Activated T-helper 1 cell treated with anti-CD3 and anti-CD28 coated beads, Interleukin-12 subunit alpha, Interleukin-12 subunit beta, Interleukin-2, Interleukin-4 antibody, amounts not matched to agents 30 ng/mL and 10 ng/mL and 1 ng/mL, durations not matched to agents 14 hours and 24 hours and 36 hours (primary cell): ENCODE measurements around the gene ACAA2. TPM values are rescaled to one million over a fixed set of nuclear protein-coding genes. Genes with fewer than 3 reads are reported as not detected.

Source experiments
- DNase-seq: peaks from one replicate; pipeline ENCODE4 v3.0.0; 2021; ENCODE audit warnings: low spot score
- H3K27ac Mint-ChIP-seq: one replicate; pipeline ENCODE4 v1.8.0; 2021; ENCODE audit warnings: mild to moderate bottlenecking, mixed read lengths
- H3K27me3 Mint-ChIP-seq: one replicate; pipeline ENCODE4 v1.8.0; 2022; ENCODE audit warnings: mild to moderate bottlenecking, moderate library complexity, mixed read lengths; ENCODE audit not compliant: insufficient read depth
- H3K36me3 Mint-ChIP-seq: one replicate; pipeline ENCODE4 v1.8.0; 2021; ENCODE audit warnings: low read depth, mixed read lengths
- H3K4me1 Mint-ChIP-seq: one replicate; pipeline ENCODE4 v1.8.0; 2021; ENCODE audit warnings: low read depth, mixed read lengths
- H3K4me3 Mint-ChIP-seq: one replicate; pipeline ENCODE4 v1.8.0; 2021; ENCODE audit warnings: mild to moderate bottlenecking, moderate library complexity, mixed read lengths
- H3K9me3 Mint-ChIP-seq: one replicate; pipeline ENCODE4 v1.8.0; 2021; ENCODE audit warnings: mixed read lengths
- intact Hi-C: fragments of 100-400 bp; cut with micrococcal nuclease; formaldehyde crosslinking; loops from one replicate; pipeline ENCODE4 v1.15.1; 2024
- total RNA-seq: library from RNA; stranded (reverse); gene quantifications from 2 replicates; pipeline ENCODE4 v1.2.3, GENCODE V29; 2022

Gene ACAA2
- total RNA-seq, 1 donor from 2014 or later, result 74.3 TPM

- Mint-ChIP-seq H3K27ac (no peak overlapping the region), H3K4me3 (no peak overlapping the region), H3K9me3 (no peaks in the 10 kb centered on the region), H3K36me3 (no peaks in the 10 kb centered on the region), H3K27me3 (peaks cover 9% of the 10 kb centered on the region), H3K4me1 (no peaks in the 10 kb centered on the region)
- intact Hi-C loops, result loop anchor here (10.0 kb wide), 1 partner anchor 217 kb away; no protein-coding TSS in a partner anchor
- DNase-seq, result no peak
Measured at GRCh38 chr18:49851624-49852023, 38.3 kb upstream of the ACAA2 start.

DNA sequence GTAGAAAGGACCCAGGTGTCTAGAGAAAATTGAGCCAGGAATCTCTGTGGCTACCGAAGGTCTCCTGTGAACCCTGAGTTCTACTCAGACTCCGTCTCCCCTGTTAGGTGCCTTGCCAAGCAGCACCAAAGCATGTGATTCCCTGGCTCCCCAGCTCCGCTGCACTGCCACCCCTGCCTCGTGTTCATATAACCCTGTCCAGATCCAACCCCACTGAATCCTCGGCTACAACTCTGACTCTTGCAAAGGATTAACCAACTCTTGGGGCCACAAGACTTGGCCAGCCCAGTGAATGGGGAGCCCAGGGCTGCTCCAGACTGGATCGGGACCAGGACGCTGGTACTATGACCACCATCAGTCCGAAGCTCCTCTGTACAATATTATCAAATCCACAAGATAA is 37.3 kb upstream of the ACAA2 start:
- Mint-ChIP-seq H3K27me3 (peaks cover 9% of the 10 kb centered on the region), H3K36me3 (no peaks in the 10 kb centered on the region)
- intact Hi-C loops, result loop anchor here (10.0 kb wide), 1 partner anchor 216 kb away; no protein-coding TSS in a partner anchor

DNA sequence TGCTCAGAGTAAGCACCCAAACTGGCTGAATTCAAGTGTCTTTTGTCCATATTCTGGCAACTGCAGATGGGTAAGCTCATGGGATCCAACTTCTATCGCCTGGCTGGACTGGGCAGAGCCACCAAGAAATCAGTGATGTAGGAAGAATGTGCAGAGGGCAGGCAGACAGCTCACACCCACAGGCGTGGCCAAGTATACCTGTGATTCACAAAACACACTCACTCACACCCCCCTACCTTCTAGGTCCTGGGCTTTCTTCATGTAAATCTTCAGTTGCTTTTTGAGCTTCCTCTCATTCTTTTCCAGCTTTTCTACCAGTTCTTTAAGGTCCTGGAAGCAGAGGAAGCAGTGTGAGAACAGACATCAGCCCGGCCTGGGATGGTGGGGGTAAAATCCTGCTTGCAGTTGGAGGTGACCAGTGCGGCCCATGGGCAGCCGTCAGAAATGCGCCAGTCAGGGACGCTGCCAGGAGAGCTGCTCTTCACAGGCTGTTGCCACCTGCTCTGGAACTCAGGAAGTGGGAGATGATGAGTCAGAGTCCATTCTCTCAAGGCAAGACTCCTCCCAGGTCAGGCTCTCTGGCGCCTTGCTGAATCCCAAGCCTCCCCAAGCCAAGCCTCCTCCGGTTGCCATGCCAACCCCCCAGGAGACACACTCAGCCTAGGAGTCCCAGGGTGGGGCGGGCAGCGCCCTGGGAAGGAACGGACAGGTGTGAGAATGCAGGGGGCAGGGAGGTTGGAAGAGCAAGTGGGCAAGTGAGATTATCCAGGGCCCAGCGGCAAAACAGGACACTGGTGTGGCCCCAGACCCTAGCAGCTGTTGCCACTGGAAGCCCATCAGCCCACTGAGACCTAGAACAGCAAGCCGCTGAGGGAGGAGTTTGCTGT is 36.2 kb upstream of the ACAA2 start:
- no peaks in the 10 kb centered on the region for H3K36me3 Mint-ChIP-seq
- intact Hi-C loops, result loop anchor here (10.0 kb wide), 1 partner anchor 215 kb away; no protein-coding TSS in a partner anchor

More for the DNA sequence above, 37.3 kb upstream of the ACAA2 start:
- DNase-seq, result no peak
- no peak overlapping the region for H3K4me3 Mint-ChIP-seq
- no peak overlapping the region for H3K27ac Mint-ChIP-seq
- H3K9me3 Mint-ChIP-seq, result no peaks in the 10 kb centered on the region
- no peaks in the 10 kb centered on the region for H3K4me1 Mint-ChIP-seq

GRCh38 chr18:49848115-49848514 is 34.8 kb upstream of the ACAA2 start:
- peaks cover 9% of the 10 kb centered on the region for H3K27me3 Mint-ChIP-seq
- H3K4me3 Mint-ChIP-seq, result no peak overlapping the region
- no peaks in the 10 kb centered on the region for H3K9me3 Mint-ChIP-seq
- no peak for DNase-seq
- H3K27ac Mint-ChIP-seq, result no peak overlapping the region
- H3K4me1 Mint-ChIP-seq, result no peaks in the 10 kb centered on the region
- intact Hi-C loops, result no loop called here
- H3K36me3 Mint-ChIP-seq, result no peaks in the 10 kb centered on the region

More for the DNA sequence above, 36.2 kb upstream of the ACAA2 start:
- Mint-ChIP-seq H3K27ac (no peak overlapping the region), H3K9me3 (no peaks in the 10 kb centered on the region), H3K4me1 (no peaks in the 10 kb centered on the region), H3K27me3 (peaks cover 9% of the 10 kb centered on the region), H3K4me3 (no peak overlapping the region)
- no peak for DNase-seq

- no peaks in the 10 kb centered on the region for H3K9me3 Mint-ChIP-seq
- intact Hi-C loops, result no loop called here
- no peaks in the 10 kb centered on the region for H3K36me3 Mint-ChIP-seq
- DNase-seq, result no peak
- no peaks in the 10 kb centered on the region for H3K4me1 Mint-ChIP-seq
- peaks cover 9% of the 10 kb centered on the region for H3K27me3 Mint-ChIP-seq
- H3K4me3 Mint-ChIP-seq, result no peak overlapping the region
- no peak overlapping the region for H3K27ac Mint-ChIP-seq
Measured at GRCh38 chr18:49847524-49847923, 34.2 kb upstream of the ACAA2 start.

GRCh38 chr18:49846718-49847470 is 33.6 kb upstream of the ACAA2 start:
- Mint-ChIP-seq H3K27ac (no peak overlapping the region), H3K36me3 (no peaks in the 10 kb centered on the region), H3K4me3 (no peak overlapping the region), H3K4me1 (no peaks in the 10 kb centered on the region), H3K27me3 (peaks cover 9% of the 10 kb centered on the region), H3K9me3 (no peaks in the 10 kb centered on the region)
- intact Hi-C loops, result no loop called here
- DNase-seq, result no peak

DNA sequence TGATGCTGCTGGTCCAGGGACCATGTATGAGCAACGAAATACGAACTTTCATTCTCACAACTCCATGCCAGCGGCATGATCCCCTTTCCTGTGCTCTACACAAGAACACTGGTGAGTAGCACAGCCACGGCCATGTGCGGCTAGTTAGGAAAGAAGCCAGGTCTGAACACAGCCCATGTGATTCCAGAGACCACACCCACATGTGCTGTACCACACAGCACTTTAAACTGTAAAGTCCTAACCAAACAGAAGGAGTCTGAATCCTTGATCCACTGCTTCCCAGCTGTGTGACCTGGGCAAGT is 33.0 kb upstream of the ACAA2 start:
- H3K4me1 Mint-ChIP-seq, result no peaks in the 10 kb centered on the region
- no peak for DNase-seq
- no peak overlapping the region for H3K4me3 Mint-ChIP-seq
- peaks cover 9% of the 10 kb centered on the region for H3K27me3 Mint-ChIP-seq
- H3K27ac Mint-ChIP-seq, result no peak overlapping the region
- H3K9me3 Mint-ChIP-seq, result no peaks in the 10 kb centered on the region
- intact Hi-C loops, result no loop called here
- H3K36me3 Mint-ChIP-seq, result no peaks in the 10 kb centered on the region

DNA sequence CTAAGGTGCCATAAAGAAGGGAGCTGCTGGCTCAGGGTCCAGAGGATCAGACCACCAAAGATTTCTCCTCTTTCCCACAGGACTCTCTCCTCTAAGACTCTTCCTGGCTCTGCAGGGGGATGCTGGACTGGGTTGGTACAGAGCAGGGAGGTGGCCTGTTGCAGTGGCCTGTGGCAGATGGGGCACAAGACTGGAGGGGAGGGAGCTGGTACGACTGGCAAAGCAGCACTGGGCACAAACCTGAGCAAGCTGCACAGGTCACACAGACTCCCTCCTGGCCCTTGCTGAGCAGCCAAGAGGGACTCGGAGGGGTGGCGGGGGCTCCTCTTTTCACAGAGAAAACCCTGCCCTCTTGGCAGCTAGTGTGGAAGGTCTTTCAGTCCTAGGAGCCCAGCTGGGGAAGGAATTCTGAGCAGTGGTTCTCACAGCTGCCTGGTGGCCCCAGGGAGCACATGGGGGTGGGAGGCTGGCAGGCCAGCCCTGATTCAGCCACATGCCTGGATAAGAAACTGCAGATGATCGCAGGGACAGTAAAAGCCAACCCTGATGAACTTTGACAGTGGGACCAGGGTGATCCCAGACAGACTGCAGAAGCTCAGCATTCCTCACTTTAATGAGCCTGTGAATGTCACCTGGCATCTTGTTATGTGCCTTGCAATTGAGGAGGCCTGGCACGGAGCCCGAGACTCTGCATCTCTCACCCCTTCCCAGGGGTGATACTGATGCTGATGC is 32.5 kb upstream of the ACAA2 start:
- H3K4me1 Mint-ChIP-seq, result no peaks in the 10 kb centered on the region
- no peak for DNase-seq
- H3K9me3 Mint-ChIP-seq, result no peaks in the 10 kb centered on the region
- no peak overlapping the region for H3K4me3 Mint-ChIP-seq
- H3K27ac Mint-ChIP-seq, result no peak overlapping the region
- intact Hi-C loops, result no loop called here
- no peaks in the 10 kb centered on the region for H3K36me3 Mint-ChIP-seq
- peaks cover 9% of the 10 kb centered on the region for H3K27me3 Mint-ChIP-seq

GRCh38 chr18:49844903-49845302 is 31.6 kb upstream of the ACAA2 start:
- no peaks in the 10 kb centered on the region for H3K9me3 Mint-ChIP-seq
- peaks cover 9% of the 10 kb centered on the region for H3K27me3 Mint-ChIP-seq
- no peaks in the 10 kb centered on the region for H3K36me3 Mint-ChIP-seq
- DNase-seq, result no peak
- H3K27ac Mint-ChIP-seq, result no peak overlapping the region
- intact Hi-C loops, result no loop called here
- no peaks in the 10 kb centered on the region for H3K4me1 Mint-ChIP-seq
- no peak overlapping the region for H3K4me3 Mint-ChIP-seq

DNA sequence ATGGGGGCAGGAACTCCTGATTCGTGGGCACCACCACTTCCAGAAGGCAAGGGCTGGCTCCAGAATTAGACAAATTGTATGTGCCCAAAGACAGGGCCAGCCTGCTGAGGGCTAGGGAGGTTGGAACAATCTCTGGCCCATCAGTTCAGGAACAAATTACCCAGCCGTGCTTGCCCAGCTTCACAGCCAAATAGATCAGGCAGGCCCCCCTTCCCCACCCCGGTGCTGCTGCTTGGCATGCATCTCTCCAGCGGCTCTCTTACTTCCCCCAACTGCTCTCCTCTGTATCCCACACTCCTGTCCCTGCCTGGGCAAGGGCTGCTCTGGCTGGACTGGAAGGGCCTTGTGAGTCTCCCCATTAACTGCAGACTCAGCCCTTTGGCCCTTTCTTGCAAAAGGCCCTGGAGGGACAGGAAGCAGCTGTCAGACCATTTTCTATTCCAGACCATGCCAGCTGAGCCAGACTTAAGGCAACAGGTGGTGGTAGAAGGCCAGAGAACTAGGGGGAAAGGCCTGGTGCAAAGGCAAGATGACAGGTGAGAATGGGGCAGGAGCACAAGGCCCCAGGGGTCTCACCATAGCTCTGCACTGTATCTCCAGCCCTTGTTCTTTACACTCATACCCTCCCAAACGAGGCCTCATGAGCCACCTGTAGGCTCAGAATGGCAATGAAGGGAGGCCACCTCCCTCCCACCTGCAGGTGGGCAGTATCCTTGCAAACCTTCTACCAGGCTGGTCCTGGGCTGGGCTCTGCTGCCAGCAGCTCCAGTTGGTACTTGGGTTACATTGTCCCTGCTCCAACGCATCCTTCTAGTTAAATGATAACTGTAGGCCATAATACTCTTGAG is 30.7 kb upstream of the ACAA2 start:
- intact Hi-C loops, result no loop called here
- no peaks in the 10 kb centered on the region for H3K4me1 Mint-ChIP-seq
- peaks cover 9% of the 10 kb centered on the region for H3K27me3 Mint-ChIP-seq
- H3K36me3 Mint-ChIP-seq, result no peaks in the 10 kb centered on the region
- no peaks in the 10 kb centered on the region for H3K9me3 Mint-ChIP-seq
- H3K27ac Mint-ChIP-seq, result no peak overlapping the region
- DNase-seq, result no peak
- no peak overlapping the region for H3K4me3 Mint-ChIP-seq

DNA sequence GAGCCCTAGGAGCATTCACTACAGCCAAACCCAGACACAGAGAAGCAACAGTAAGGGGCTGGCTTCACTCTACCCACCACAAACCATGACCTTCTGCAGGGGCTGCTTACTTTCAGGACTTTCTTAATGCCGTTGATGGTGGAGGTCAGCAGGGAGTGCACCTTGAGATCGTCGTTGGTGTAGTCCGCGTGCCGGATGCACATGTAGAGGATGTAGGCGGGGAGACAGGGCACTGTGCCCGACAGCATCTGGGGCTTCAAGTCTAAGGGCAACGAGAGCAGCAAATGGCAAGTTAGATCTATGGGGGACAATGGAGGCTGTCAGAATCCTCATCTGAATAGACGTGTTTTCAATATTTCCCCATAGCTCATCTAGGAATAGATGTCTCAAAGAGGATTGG is 29.8 kb upstream of the ACAA2 start:
- Mint-ChIP-seq H3K27me3 (peaks cover 4% of the 10 kb centered on the region), H3K36me3 (no peaks in the 10 kb centered on the region), H3K4me1 (no peaks in the 10 kb centered on the region), H3K27ac (no peak overlapping the region), H3K9me3 (no peaks in the 10 kb centered on the region), H3K4me3 (no peak overlapping the region)
- intact Hi-C loops, result no loop called here
- DNase-seq, result no peak

DNA sequence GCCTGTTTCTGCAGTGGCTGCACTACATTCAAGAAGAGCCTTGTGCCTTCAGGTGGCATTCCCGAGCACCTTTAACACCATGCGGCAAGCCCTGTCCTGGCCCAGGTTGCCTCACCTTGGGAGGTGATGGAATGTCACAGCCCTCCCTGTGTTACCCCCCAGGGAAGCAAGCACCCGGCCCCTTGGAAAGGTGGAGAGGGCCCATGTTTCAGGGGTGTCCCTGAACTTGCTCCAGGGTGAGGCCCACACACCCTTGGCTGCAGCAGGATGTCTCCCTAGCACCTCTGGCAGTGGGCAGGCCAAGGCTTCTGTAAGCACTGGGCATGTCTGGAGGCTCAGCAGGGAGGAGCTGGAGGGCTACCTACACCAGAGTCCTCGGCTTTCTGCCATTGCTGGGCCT is 29.3 kb upstream of the ACAA2 start:
- intact Hi-C loops, result no loop called here
- Mint-ChIP-seq H3K4me1 (no peaks in the 10 kb centered on the region), H3K36me3 (no peaks in the 10 kb centered on the region), H3K4me3 (no peak overlapping the region), H3K27ac (no peak overlapping the region), H3K9me3 (no peaks in the 10 kb centered on the region), H3K27me3 (no peaks in the 10 kb centered on the region)
- DNase-seq, result no peak
